AG04450 (cell line): ENCODE results near the gene MTG2. TPM values are rescaled to one million over a fixed set of nuclear protein-coding genes. Genes with fewer than 3 reads are reported as not detected.
A peak's percentile ranks its signal among the peaks of the same experiment; 100 is the strongest.

Experiments used
- CTCF ChIA-PET: fragments of 300-600, 350-600 bp; formaldehyde crosslinking; extraction: SDS; loops from one replicate; lab custom pipeline; 2022; ENCODE audit warnings: antibody characterized with exemption, inconsistent platforms; lab: Charles Lee
- POLR2A ChIA-PET: fragments of 350-600 bp; formaldehyde crosslinking; extraction: SDS; loops from one replicate; lab custom pipeline; 2021; ENCODE audit warnings: antibody characterized with exemption, inconsistent platforms; lab: Yijun Ruan, JAX
- DNase-seq: peaks from one replicate; pipeline ENCODE4 v3.0.0-alpha.2; 2011; ENCODE audit warnings: low read depth, low spot score
- H3K27ac ChIP-seq: one replicate; pipeline ENCODE4 v1.5.1; 2012; ENCODE audit warnings: low read depth, low read length, control low read depth
- H3K27me3 ChIP-seq: one replicate; pipeline ENCODE4 v1.6.0; 2012; ENCODE audit warnings: low read length; ENCODE audit not compliant: control insufficient read depth, insufficient read depth
- H3K4me3 ChIP-seq: 2 replicates; pipeline ENCODE4 v1.5.1; 2011; ENCODE audit warnings: mild to moderate bottlenecking, low read depth, low read length, control low read depth
- H3K9me3 ChIP-seq: 2 replicates; pipeline ENCODE4 v1.5.1; 2012; ENCODE audit warnings: low read length; ENCODE audit not compliant: control insufficient read depth, insufficient read depth
- polyA plus RNA-seq: library from polyadenylated mRNA; depleted of rRNA; stranded (reverse); fragments of >200 nt; gene quantifications from 2 replicates; pipeline ENCODE4 v1.2.3, GENCODE V29; 2011
- TF ChIP-seq, protein P1 (sequence below): IDR thresholded peaks from 2 replicates; pipeline ENCODE4 v1.5.1; 2011; ENCODE audit warnings: low read depth, low read length, control low read depth, inconsistent platforms

Gene MTG2
- polyA plus RNA-seq, 1 experiment: 15.6 TPM

DNA sequence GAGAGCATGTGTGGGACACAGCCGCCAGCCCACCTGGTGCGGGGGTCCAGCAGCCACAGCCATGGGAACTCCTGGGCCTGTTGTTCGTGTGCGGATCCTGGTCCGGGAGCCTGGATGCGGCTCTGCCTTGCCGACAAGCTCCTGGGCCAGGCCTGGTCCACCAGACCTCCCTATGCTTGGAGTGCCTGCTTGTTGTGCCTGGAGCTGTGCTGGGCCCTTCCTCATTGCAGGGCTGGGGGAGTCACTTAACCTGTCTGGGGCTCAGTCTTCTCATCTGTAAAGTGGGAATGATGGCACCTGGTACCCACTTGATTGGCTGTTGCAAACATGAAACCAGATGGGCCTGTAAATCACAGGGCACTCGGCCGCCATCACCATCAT is 52.9 kb downstream of the MTG2 start:
- ChIA-PET POLR2A (no interaction called here), CTCF (no interaction called here)
- DNase-seq: no peak
- H3K27me3 ChIP-seq: peaks cover 10% of the 10 kb centered on the region
- TF ChIP-seq, protein P1, sequence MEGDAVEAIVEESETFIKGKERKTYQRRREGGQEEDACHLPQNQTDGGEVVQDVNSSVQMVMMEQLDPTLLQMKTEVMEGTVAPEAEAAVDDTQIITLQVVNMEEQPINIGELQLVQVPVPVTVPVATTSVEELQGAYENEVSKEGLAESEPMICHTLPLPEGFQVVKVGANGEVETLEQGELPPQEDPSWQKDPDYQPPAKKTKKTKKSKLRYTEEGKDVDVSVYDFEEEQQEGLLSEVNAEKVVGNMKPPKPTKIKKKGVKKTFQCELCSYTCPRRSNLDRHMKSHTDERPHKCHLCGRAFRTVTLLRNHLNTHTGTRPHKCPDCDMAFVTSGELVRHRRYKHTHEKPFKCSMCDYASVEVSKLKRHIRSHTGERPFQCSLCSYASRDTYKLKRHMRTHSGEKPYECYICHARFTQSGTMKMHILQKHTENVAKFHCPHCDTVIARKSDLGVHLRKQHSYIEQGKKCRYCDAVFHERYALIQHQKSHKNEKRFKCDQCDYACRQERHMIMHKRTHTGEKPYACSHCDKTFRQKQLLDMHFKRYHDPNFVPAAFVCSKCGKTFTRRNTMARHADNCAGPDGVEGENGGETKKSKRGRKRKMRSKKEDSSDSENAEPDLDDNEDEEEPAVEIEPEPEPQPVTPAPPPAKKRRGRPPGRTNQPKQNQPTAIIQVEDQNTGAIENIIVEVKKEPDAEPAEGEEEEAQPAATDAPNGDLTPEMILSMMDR: no peak
- no peaks in the 10 kb centered on the region; the same call in none of the 2 replicates for H3K9me3 ChIP-seq
- no peak overlapping the region for H3K27ac ChIP-seq
- no peak overlapping the region for H3K4me3 ChIP-seq

DNA sequence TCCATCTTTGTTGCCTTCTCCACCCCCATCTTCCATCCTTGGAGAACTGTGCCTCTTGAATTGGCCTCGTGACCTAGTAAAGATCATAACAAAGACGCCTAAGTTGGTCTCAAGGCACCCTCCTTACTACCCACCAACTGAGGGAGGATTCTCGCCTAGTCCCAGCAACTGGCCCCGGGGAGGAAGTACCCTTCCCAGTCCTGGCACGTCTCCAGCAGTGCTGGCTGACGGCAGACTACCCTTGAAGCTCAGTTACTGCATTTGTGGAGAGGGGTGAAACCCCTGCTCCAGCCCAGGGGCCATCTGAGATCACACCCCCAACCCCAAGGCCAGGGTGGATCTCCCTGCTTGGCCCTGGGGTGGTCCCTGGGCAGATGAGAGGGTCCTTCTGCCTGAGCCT is 53.4 kb downstream of the MTG2 start:
- H3K9me3 ChIP-seq: no peaks in the 10 kb centered on the region; the same call in none of the 2 replicates
- peaks cover 10% of the 10 kb centered on the region for H3K27me3 ChIP-seq
- H3K27ac ChIP-seq: no peak overlapping the region
- TF ChIP-seq, protein P1: no peak
- no peak overlapping the region for H3K4me3 ChIP-seq
- no peak for DNase-seq
- CTCF ChIA-PET: no interaction called here
- POLR2A ChIA-PET: no interaction called here

DNA sequence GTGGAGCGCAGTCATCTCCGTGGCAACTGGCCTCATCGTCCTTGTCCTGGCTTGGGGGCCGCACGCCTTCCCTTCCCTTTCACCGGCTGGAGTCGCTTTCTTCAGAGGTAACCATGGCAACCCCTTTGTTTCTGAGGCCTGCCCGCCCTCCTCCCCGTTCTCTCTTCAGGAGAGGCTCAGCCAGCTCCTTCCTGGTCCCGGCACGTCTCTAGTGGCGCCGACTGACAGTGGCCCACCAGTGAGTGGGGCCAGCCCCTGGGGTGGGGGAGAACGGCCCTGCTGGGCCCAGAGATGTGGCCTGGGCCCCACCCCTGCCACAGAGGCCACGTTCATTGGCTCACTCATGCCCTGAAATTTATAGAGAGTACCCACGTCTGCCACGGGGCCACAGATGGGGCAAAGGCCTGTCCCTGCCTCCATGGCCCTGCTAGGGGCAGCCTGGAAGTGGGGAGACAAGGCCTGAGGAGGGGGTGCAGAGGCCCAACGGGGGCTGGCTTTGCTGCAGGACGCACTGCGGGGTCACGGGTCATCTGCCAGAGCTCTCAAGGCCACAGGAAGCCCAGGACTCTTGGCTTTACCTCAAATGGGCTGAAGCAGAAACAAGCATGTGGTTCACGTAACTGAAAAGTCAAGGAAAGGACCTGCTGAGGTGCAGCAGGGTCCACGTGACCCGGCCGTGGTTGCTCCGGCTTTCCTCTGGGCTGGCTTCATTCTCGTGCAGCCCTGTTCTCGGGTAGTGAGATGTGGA is 54.1 kb downstream of the MTG2 start:
- ChIA-PET POLR2A (no interaction called here), CTCF (no interaction called here)
- DNase-seq: no peak
- TF ChIP-seq, protein P1: no peak
- no peak overlapping the region for H3K27ac ChIP-seq
- H3K4me3 ChIP-seq: no peak overlapping the region
- no peaks in the 10 kb centered on the region; the same call in none of the 2 replicates for H3K9me3 ChIP-seq
- H3K27me3 ChIP-seq: peaks cover 6% of the 10 kb centered on the region

DNA sequence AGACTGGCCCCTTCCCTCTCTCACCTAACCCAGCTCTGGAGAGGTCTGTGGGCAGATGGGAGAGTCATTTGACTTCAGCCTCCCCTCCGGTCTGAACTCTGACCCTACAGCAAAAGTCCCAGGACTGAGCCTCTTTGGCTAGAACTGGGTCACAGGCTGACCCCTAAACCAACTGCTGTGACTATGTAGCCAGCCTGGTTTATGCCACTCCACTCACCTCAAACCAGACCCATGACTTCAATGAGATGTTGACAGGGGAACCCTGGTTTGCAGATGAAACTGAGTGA is 54.6 kb downstream of the MTG2 start:
- Histone ChIP-seq H3K27ac (no peak overlapping the region), H3K4me3 (no peak overlapping the region; the same call in 1 of the 2 replicates), H3K27me3 (peaks cover 6% of the 10 kb centered on the region), H3K9me3 (no peaks in the 10 kb centered on the region; the same call in none of the 2 replicates)
- ChIA-PET POLR2A (no interaction called here), CTCF (no interaction called here)
- TF ChIP-seq, protein P1: no peak
- DNase-seq: no peak

DNA sequence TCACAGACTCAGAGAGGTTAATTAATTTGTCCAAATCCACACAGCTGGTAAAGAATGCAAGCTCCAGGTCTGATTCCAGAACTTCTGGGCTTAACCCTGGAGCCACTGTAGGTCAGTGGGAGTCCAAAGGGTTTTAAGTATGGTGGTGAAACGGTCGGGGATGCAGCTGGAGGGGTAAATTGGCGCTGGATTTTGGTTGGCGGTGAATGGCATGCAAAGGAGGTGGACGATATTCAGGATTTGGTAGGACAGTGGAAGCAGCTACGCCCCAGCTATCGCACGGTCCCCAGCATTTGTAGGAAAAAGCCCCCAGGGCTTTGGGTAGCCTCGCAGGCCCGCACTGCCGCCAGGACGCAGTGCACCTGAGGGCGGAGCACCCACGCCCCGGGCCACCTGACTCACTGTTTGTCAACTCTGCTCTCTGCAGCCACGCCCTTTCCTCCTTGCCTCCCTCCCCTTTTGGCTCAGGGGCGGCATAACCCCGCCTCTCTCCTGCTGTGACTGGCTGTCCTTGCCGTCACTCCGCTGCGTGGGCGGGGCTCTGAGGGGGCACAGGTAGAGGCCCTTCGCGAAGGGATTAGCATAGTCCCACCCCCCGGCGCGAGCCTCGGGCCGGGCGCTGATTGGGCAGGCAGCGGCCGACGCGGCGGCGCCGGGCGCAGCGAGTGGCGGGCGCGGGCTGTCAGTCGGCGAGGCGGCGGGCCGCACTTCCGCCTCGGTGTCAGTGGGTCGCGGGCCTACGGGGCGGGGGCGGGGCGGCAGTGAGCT is 55.2 kb downstream of the MTG2 start, which contains the start of gene OSBPL2:
OSBPL2 (plus strand) TSS at position 721 of the 768 bp plus-strand sequence. CDS start 17,664 bp downstream, outside the sequence.
- Histone ChIP-seq H3K27me3 (peaks cover 6% of the 10 kb centered on the region), H3K27ac (no peak within 1 kb of the TSS), H3K4me3 (peak within 1 kb of the TSS; percentile 90), H3K9me3 (no peaks in the 10 kb centered on the region; the same call in none of the 2 replicates)
- POLR2A ChIA-PET: no interaction called here
- TF ChIP-seq, protein P1: no peak
- CTCF ChIA-PET: interaction anchor here (0.9 kb wide), 1 partner anchor 23 kb away, joined by 3 read pairs; no protein-coding TSS in a partner anchor
- peak; percentile 91 for DNase-seq
